ENCODE measurements around the gene GAGE13.
"Not testable (repeated sequence)": the region's sequence is repeated elsewhere in the genome, so short reads cannot be mapped to it uniquely, and the experiment has no call there.

GAGE13 gene

DNA sequence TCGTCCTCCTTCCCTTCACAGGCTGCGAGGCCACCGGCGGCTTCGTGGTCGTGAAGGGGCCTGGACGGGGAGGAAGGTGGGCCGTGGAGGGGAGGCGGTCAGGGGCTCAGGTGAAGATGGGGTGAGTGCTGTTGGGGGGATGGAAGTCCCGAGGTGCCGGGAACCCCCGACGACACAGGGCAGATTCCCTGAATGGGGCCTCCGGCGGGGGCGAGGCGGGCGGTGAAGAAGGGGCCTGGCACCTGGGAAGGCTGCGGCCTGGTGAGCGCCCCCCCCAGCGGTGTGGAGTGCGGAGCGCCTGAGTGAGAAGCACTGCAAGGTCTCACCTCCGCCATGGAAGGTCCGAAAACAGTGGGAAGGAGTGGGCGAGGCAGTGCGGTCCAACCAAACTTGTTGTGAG lies 9.1 kb upstream of the GAGE13 start:
- intact Hi-C loops (cut with DNase I); DNase-seq: not testable (repeated sequence)

DNA sequence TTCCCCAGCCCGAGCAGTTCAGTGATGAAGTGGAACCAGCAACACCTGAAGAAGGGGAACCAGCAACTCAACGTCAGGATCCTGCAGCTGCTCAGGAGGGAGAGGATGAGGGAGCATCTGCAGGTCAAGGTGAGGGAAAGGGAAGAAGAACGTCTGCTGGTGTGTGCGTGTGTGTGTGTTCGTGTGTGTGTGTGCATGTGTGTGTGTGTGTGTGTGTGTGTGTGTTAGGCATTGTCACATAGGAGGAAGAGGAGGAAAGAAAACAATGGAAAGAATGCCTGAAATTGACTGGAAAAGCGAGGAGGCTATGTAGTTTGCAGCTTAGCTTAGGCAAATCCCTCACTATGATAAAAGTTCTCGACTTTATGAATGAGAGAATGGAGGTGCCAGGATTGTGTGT lies 7.6 kb upstream of the GAGE13 start:
- DNase-seq; intact Hi-C loops (cut with DNase I): not testable (repeated sequence)

DNA sequence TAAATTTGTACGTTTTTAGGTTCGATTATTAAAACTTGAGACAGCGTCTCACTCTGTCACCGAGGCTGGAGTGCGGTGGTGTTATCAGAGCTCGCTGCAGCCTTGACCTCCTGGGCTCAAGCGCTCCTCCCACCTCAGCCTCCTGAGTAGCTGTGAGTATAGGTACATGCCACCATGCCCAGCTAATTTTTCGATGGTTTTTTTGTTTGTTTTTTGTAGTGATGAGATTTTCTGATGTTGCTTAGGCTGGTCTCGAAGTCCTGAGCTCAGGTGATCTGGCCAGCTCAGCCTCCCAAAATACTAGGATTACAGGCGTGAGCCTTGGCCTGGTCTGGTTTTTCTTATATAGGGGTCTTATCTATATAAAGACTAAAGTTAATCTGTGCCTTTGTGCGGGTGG lies 961 bp upstream of the GAGE13 start:
- intact Hi-C loops (cut with DNase I); DNase-seq: not testable (repeated sequence)

DNA sequence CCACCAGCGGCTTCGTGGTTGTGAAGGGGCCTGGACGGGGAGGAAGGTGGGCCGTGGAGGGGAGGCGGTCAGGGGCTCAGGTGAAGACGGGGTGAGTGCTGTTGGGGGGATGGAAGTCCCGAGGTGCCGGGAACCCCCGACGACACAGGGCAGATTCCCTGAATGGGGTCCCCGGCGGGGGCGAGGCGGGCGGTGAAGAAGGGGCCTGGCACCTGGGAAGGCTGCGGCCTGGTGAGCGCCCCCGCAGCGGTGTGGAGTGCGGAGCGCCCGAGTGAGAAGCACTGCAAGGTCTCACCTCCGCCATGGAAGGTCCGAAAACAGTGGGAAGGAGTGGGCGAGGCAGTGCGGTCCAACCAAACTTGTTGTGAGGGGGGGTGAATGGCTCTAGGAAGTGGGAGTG lies 459 bp downstream of the GAGE13 start:
- intact Hi-C loops (cut with DNase I), result not testable (repeated sequence)
- peak in 3 of 10 donors; percentile 77 to 87 (median 86) for DNase-seq

DNA sequence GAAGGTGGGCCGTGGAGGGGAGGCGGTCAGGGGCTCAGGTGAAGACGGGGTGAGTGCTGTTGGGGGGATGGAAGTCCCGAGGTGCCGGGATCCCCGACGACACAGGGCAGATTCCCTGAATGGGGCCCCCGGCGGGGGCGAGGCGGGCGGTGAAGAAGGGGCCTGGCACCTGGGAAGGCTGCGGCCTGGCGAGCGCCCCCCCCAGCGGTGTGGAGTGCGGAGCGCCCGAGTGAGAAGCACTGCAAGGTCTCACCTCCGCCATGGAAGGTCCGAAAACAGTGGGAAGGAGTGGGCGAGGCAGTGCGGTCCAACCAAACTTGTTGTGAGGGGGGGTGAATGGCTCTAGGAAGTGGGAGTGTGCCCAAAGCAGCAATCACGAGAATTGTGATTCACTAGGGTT lies 10.1 kb downstream of the GAGE13 start:
- intact Hi-C loops (cut with DNase I), result not testable (repeated sequence)
- DNase-seq, result peak in 4 of 10 donors; percentile 40 to 94 (median 86)

DNA sequence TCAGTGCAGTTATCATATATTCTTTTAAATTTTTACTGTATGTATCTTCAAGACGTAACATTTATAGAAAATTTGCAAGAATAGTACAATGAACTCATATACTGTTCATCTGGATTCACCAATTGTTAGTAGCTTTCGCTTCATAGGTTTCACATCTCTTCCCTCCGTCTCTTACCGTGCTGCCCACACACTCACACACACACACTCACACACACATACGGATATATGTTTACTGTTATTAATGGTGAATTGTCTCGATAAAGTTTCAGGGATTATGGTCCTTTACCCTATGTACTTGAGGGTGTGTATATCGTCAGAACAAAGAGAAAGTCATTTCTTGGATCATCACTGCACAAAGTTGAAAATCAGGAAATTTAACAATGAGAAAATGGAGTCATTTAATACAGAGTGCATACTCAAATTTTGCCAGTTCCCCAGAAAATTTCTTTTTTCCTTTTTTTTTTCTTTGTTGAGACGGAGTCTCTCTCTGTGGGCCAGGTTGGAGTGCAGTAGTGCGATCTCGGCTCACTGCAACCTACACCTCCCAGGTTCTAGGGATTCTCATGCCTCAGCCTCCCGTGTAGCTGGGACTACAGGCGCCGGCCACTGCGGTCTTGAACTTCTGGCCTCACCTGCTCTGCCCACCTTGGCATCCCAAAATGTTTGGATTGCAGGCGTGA lies 13.3 kb downstream of the GAGE13 start:
- peak in 1 of 10 donors; percentile 72 for DNase-seq
- intact Hi-C loops (cut with DNase I), result not testable (repeated sequence)

DNA sequence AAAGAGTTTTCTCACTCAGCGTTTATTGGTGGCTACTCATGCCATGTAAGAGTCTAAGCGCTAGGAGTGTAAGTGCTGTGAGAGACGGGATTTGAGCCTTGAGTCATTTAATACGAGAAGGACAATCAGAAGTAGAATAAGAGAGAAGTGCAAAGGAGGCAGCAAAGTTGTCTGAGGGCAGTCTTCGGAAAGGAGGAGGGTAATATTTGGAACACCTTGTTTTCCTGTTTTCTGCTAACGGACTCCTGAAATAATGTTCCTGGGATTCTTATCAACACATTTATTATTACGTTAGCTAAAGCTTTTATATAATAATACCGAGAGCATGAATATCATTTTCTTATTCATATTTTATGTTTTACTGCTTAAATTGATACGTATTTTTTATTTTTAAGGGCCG lies 14.0 kb downstream of the GAGE13 start:
- DNase-seq; intact Hi-C loops (cut with DNase I): not testable (repeated sequence)

DNA sequence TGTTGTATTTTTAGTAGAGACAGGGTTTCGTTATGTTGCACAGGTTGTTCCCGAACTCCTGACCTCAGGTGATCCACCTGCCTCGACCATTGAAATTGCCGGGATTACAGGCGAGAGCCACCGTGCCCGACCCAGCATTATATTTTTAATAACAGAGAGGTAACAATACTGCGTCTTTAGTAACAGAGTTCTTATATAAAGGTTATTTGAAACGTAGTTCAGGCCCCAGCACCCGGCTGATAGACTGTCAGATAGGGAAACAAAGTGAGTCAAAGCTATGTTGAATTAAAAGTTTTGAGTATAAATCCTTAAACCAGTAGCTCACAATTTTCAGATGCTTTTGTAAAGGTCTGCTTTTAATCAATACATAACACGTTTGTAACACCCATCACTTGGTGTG lies 14.8 kb downstream of the GAGE13 start:
- peak in 3 of 10 donors; percentile 77 to 80 (median 80) for DNase-seq
- intact Hi-C loops (cut with DNase I), result not testable (repeated sequence)
